C4-2B (cell line): ENCODE data around the gene HOXB2.

Experiments used
- H3K27ac ChIP-seq: fragments of 450-650 bp; 2 replicates; pipeline ENCODE4 v1.5.1; 2017
- CTCF ChIP-seq: fragments of 450-650 bp; conservative IDR thresholded peaks from 2 replicates; pipeline ENCODE4 v1.5.1; 2017; ENCODE audit warnings: mild to moderate bottlenecking
- ZFX ChIP-seq: fragments of 450-650 bp; IDR thresholded peaks from 2 replicates; pipeline ENCODE4 v1.6.1; 2017

Gene HOXB2

GRCh38 chr17:48506246-48506645 lies 38.7 kb downstream of the HOXB2 start:
- no peak overlapping the region for H3K27ac ChIP-seq
- no peak for TF ChIP-seq ZFX
- no peak for TF ChIP-seq CTCF

- no peak for TF ChIP-seq ZFX
- H3K27ac ChIP-seq = no peak overlapping the region
Observed at GRCh38 chr17:48505788-48506187, 39.1 kb downstream of the HOXB2 start.

GRCh38 chr17:48504953-48505352 lies 40.0 kb downstream of the HOXB2 start:
- TF ChIP-seq CTCF = no peak
- no peak for TF ChIP-seq ZFX
- H3K27ac ChIP-seq = no peak overlapping the region

- no peak overlapping the region for H3K27ac ChIP-seq
- TF ChIP-seq CTCF (no peak), ZFX (no peak)
Observed at GRCh38 chr17:48503747-48504146, 41.2 kb downstream of the HOXB2 start.

GRCh38 chr17:48502901-48503300 lies 42.0 kb downstream of the HOXB2 start:
- TF ChIP-seq ZFX (no peak), CTCF (no peak)
- H3K27ac ChIP-seq = no peak overlapping the region

GRCh38 chr17:48502312-48502711 lies 42.6 kb downstream of the HOXB2 start:
- no peak overlapping the region for H3K27ac ChIP-seq
- TF ChIP-seq ZFX = no peak
- TF ChIP-seq CTCF = no peak

GRCh38 chr17:48500435-48501426 lies 44.2 kb downstream of the HOXB2 start:
- H3K27ac ChIP-seq = no peak overlapping the region
- TF ChIP-seq ZFX (no peak), CTCF (no peak)
